ENCODE measurements around the gene USP17L5.
"Not testable (repeated sequence)": the region's sequence is repeated elsewhere in the genome, so short reads cannot be mapped to it uniquely, and the experiment has no call there.

USP17L5 gene

DNA sequence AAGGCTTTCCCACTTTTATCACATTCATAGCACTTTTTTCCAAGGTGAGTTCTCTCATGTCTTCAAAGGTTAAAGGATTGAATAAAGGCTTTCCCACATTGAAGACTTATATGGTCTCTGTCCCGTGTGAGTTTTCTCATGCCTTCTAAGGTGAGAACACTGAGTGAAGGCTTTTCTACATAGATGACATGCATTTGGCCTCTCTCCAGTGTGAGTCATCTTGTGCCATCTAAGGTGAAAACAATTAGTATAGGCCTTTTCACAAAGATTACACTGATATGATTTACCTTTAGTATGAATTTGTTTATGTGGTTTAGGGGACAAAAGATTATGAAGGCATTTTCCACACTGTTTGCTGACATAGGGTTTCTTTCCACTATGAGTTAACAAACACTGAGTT is 44.9 kb downstream of the USP17L5 start:
- Histone ChIP-seq H3K4me3 (replicated peaks; ENCODE audit: insufficient read depth, low read length) (no peak overlapping the region), H3K27me3 (ENCODE audit: insufficient read depth, poor library complexity, severe bottlenecking) (no peaks in the 10 kb centered on the region), H3K27ac (replicated peaks) (no peak overlapping the region)
- DNase-seq (ENCODE audit: low read depth in 1 of 2, low spot score in 1 of 2), result no peak
- TF ChIP-seq GABPA (IDR thresholded peaks at IDR 0.05; ENCODE audit: low read depth) (no peak), POLR2AphosphoS5 (IDR thresholded peaks at IDR 0.05; ENCODE audit: low read depth) (no peak), SPI1 (IDR thresholded peaks at IDR 0.05; ENCODE audit: borderline replicate concordance, low read depth) (no peak)
- TF ChIP-seq, protein P1, sequence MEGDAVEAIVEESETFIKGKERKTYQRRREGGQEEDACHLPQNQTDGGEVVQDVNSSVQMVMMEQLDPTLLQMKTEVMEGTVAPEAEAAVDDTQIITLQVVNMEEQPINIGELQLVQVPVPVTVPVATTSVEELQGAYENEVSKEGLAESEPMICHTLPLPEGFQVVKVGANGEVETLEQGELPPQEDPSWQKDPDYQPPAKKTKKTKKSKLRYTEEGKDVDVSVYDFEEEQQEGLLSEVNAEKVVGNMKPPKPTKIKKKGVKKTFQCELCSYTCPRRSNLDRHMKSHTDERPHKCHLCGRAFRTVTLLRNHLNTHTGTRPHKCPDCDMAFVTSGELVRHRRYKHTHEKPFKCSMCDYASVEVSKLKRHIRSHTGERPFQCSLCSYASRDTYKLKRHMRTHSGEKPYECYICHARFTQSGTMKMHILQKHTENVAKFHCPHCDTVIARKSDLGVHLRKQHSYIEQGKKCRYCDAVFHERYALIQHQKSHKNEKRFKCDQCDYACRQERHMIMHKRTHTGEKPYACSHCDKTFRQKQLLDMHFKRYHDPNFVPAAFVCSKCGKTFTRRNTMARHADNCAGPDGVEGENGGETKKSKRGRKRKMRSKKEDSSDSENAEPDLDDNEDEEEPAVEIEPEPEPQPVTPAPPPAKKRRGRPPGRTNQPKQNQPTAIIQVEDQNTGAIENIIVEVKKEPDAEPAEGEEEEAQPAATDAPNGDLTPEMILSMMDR (IDR thresholded peaks at IDR 0.05; ENCODE audit: insufficient read depth, low read length), result no peak
- TF ChIP-seq, protein P2, sequence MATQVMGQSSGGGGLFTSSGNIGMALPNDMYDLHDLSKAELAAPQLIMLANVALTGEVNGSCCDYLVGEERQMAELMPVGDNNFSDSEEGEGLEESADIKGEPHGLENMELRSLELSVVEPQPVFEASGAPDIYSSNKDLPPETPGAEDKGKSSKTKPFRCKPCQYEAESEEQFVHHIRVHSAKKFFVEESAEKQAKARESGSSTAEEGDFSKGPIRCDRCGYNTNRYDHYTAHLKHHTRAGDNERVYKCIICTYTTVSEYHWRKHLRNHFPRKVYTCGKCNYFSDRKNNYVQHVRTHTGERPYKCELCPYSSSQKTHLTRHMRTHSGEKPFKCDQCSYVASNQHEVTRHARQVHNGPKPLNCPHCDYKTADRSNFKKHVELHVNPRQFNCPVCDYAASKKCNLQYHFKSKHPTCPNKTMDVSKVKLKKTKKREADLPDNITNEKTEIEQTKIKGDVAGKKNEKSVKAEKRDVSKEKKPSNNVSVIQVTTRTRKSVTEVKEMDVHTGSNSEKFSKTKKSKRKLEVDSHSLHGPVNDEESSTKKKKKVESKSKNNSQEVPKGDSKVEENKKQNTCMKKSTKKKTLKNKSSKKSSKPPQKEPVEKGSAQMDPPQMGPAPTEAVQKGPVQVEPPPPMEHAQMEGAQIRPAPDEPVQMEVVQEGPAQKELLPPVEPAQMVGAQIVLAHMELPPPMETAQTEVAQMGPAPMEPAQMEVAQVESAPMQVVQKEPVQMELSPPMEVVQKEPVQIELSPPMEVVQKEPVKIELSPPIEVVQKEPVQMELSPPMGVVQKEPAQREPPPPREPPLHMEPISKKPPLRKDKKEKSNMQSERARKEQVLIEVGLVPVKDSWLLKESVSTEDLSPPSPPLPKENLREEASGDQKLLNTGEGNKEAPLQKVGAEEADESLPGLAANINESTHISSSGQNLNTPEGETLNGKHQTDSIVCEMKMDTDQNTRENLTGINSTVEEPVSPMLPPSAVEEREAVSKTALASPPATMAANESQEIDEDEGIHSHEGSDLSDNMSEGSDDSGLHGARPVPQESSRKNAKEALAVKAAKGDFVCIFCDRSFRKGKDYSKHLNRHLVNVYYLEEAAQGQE (IDR thresholded peaks at IDR 0.05; ENCODE audit: insufficient replicate concordance, low read depth), result no peak

DNA sequence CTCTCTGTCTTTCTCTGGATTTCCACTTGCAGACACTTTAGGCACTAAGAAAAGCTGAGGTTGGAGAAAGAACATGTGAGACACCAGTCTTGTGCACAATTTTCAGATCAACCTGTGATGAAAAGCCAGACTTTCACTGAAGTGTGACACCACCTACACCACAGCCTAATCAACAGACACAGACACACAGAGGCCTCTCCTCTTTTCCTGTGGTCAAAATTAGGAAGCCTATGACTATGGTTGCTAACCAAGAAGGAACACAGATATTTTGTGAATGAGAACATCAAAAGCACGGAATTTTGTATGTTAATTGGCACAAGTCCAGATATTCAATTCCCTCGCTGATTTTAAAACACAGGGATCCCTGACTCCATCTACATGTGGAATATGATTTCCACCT is 49.8 kb downstream of the USP17L5 start:
- not testable (repeated sequence) for H3K4me3 ChIP-seq (replicated peaks; ENCODE audit: insufficient read depth, low read length); H3K27ac ChIP-seq (replicated peaks); DNase-seq (ENCODE audit: low read depth in 1 of 2, low spot score in 1 of 2); H3K27me3 ChIP-seq (ENCODE audit: insufficient read depth, poor library complexity, severe bottlenecking)

All from HL-60 (cell line).